DMS153 treated with DMSO at 0.1 percent for 48 hours (cell line): ENCODE data around the gene RAB3B.
"Not testable (repeated sequence)": the region's sequence is repeated elsewhere in the genome, so short reads cannot be mapped to it uniquely, and the experiment has no call there.

ENCODE experiments used
- DNase-seq: peaks from one replicate; lab custom pipeline; 2025; ENCODE audit not compliant: unreplicated experiment; lab: John Stamatoyannopoulos, UW

The RAB3B gene

GRCh38 chr1:51990478-51990965 lies at the start of gene RAB3B:
Gene RAB3B, minus strand, starts transcription at chr1:51990700. Its CDS starts 13,583 bp downstream, at chr1:51977117.
- DNase-seq: peak; percentile 60

- no peak for DNase-seq
Measured at GRCh38 chr1:52037909-52038308, 47.4 kb upstream of the RAB3B start.

GRCh38 chr1:52037402-52037814 lies 46.9 kb upstream of the RAB3B start:
- DNase-seq: no peak

GRCh38 chr1:52034050-52034384 lies 43.5 kb upstream of the RAB3B start:
- no peak for DNase-seq

- peak; percentile 66 for DNase-seq
Measured at GRCh38 chr1:52033190-52034049, 42.9 kb upstream of the RAB3B start, which contains the start of gene KTI12. Gene KTI12, minus strand, starts transcription at chr1:52033810. Its CDS starts 49 bp downstream, at chr1:52033761.

GRCh38 chr1:52032785-52033131 lies 42.3 kb upstream of the RAB3B start:
- peak; percentile 10 for DNase-seq

GRCh38 chr1:52032124-52032784 lies 41.8 kb upstream of the RAB3B start:
- no peak for DNase-seq

GRCh38 chr1:52028839-52029238 lies 38.3 kb upstream of the RAB3B start:
- not testable (repeated sequence) for DNase-seq

- no peak for DNase-seq
Measured at GRCh38 chr1:52028328-52028727, 37.8 kb upstream of the RAB3B start.

GRCh38 chr1:52026278-52026677 lies 35.8 kb upstream of the RAB3B start:
- no peak for DNase-seq

- no peak for DNase-seq
Measured at GRCh38 chr1:52022133-52022532, 31.6 kb upstream of the RAB3B start.

GRCh38 chr1:52008071-52008809 lies 17.7 kb upstream of the RAB3B start:
- DNase-seq: no peak

- DNase-seq: no peak
Measured at GRCh38 chr1:52007215-52008002, 16.9 kb upstream of the RAB3B start.

GRCh38 chr1:52006081-52006553 lies 15.6 kb upstream of the RAB3B start:
- not testable (repeated sequence) for DNase-seq

GRCh38 chr1:52005548-52005947 lies 15.0 kb upstream of the RAB3B start:
- not testable (repeated sequence) for DNase-seq

GRCh38 chr1:52003877-52004276 lies 13.4 kb upstream of the RAB3B start:
- no peak for DNase-seq

GRCh38 chr1:52002038-52002917 lies 11.8 kb upstream of the RAB3B start:
- DNase-seq: peak; percentile 86

GRCh38 chr1:51998701-51999100 lies 8.2 kb upstream of the RAB3B start:
- DNase-seq: no peak

GRCh38 chr1:51997974-51998382 lies 7.5 kb upstream of the RAB3B start:
- DNase-seq: no peak
